OCI-LY1 (cell line): Measurements from ENCODE around the gene STYXL1.
"Not testable (repeated sequence)": the region's sequence is repeated elsewhere in the genome, so short reads cannot be mapped to it uniquely, and the experiment has no call there.

Source experiments
- H2AFZ ChIP-seq: fragments of 200-600 bp; sonication (generic), shearing (Covaris generic); 2 replicates; pipeline ENCODE4 v1.6.0; 2014; ENCODE audit warnings: antibody characterized with exemption, mild to moderate bottlenecking, low read length
- H3F3A ChIP-seq: fragments of 200-600 bp; sonication (generic), shearing (Covaris generic); 2 replicates; pipeline ENCODE4 v1.6.0; 2014; ENCODE audit warnings: mild to moderate bottlenecking, antibody characterized with exemption, low read length, moderate library complexity; ENCODE audit not compliant: insufficient read depth
- H3K27ac ChIP-seq: fragments of 200-600 bp; sonication (generic); 2 replicates; pipeline ENCODE4 v1.5.1; 2014; ENCODE audit warnings: low read length, mixed run types, mild to moderate bottlenecking, low read depth; ENCODE audit not compliant: poor library complexity, severe bottlenecking
- H3K27me3 ChIP-seq: fragments of 200-600 bp; sonication (generic); 2 replicates; pipeline ENCODE4 v1.6.0; 2014; ENCODE audit warnings: antibody characterized with exemption, mild to moderate bottlenecking, low read length, moderate library complexity; ENCODE audit not compliant: insufficient read depth
- H3K36me3 ChIP-seq: fragments of 200-600 bp; sonication (generic); 2 replicates; pipeline ENCODE4 v1.6.1; 2014; ENCODE audit warnings: mild to moderate bottlenecking, antibody characterized with exemption, low read length, moderate library complexity, mixed read lengths; ENCODE audit not compliant: insufficient read depth
- H3K4me1 ChIP-seq: fragments of 200-600 bp; sonication (generic); 2 replicates; pipeline ENCODE4 v1.5.1; 2014; ENCODE audit warnings: mild to moderate bottlenecking, low read length, moderate library complexity; ENCODE audit not compliant: insufficient read depth, severe bottlenecking
- H3K4me2 ChIP-seq: fragments of 200-600 bp; sonication (generic), shearing (Covaris generic); 2 replicates; pipeline ENCODE4 v1.6.1; 2014; ENCODE audit warnings: low read length
- H3K4me3 ChIP-seq: fragments of 200-600 bp; sonication (generic); 2 replicates; pipeline ENCODE4 v1.5.1; 2014; ENCODE audit warnings: low read length, low read depth, mild to moderate bottlenecking, mixed read lengths; ENCODE audit not compliant: poor library complexity, severe bottlenecking
- H3K79me2 ChIP-seq: fragments of 200-600 bp; shearing (Covaris generic); 2 replicates; pipeline ENCODE4 v1.6.1; 2016; ENCODE audit warnings: mixed run types, low read length, mixed read lengths; ENCODE audit not compliant: insufficient read depth
- H3K9ac ChIP-seq: fragments of 200-600 bp; sonication (generic), shearing (Covaris generic); 2 replicates; pipeline ENCODE4 v1.6.1; 2014; ENCODE audit warnings: mild to moderate bottlenecking, low read length, mixed read lengths
- H3K9me2 ChIP-seq: fragments of 200-600 bp; sonication (generic), shearing (Covaris generic); 2 replicates; pipeline ENCODE4 v1.6.1; 2014; ENCODE audit warnings: low read depth, mild to moderate bottlenecking, low read length, mixed read lengths
- H3K9me3 ChIP-seq: fragments of 200-600 bp; shearing (Covaris generic); 2 replicates; pipeline ENCODE4 v1.6.1; 2014; ENCODE audit warnings: low read length, mixed read lengths
- H4K20me1 ChIP-seq: fragments of 200-600 bp; sonication (generic), shearing (Covaris generic); 2 replicates; pipeline ENCODE4 v1.6.0; 2016; ENCODE audit warnings: mild to moderate bottlenecking, low read length; ENCODE audit not compliant: insufficient read depth
- EZH2 ChIP-seq: fragments of 200-600 bp; sonication (generic), shearing (Covaris generic); IDR thresholded peaks from 2 replicates; pipeline ENCODE4 v1.8.0; 2017; ENCODE audit warnings: borderline replicate concordance, mixed run types, mild to moderate bottlenecking, antibody characterized with exemption, low read length, moderate library complexity, mixed read lengths
- TF ChIP-seq, protein P1 (sequence below): fragments of 200-600 bp; sonication (generic), shearing (Covaris generic); IDR thresholded peaks from 2 replicates; pipeline ENCODE4 v1.5.1; 2017; ENCODE audit warnings: mild to moderate bottlenecking, antibody characterized with exemption, low read length, moderate library complexity, mixed read lengths

Gene STYXL1

GRCh38 chr7:76008156-76008687 lies 39.6 kb downstream of the STYXL1 start:
- H3K4me3 ChIP-seq = no peak overlapping the region
- no peak overlapping the region for H2AFZ ChIP-seq
- H3K9me2 ChIP-seq = no peaks in the 10 kb centered on the region
- no peak for TF ChIP-seq EZH2
- TF ChIP-seq, protein P1, sequence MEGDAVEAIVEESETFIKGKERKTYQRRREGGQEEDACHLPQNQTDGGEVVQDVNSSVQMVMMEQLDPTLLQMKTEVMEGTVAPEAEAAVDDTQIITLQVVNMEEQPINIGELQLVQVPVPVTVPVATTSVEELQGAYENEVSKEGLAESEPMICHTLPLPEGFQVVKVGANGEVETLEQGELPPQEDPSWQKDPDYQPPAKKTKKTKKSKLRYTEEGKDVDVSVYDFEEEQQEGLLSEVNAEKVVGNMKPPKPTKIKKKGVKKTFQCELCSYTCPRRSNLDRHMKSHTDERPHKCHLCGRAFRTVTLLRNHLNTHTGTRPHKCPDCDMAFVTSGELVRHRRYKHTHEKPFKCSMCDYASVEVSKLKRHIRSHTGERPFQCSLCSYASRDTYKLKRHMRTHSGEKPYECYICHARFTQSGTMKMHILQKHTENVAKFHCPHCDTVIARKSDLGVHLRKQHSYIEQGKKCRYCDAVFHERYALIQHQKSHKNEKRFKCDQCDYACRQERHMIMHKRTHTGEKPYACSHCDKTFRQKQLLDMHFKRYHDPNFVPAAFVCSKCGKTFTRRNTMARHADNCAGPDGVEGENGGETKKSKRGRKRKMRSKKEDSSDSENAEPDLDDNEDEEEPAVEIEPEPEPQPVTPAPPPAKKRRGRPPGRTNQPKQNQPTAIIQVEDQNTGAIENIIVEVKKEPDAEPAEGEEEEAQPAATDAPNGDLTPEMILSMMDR = no peak
- no peak overlapping the region for H3K27ac ChIP-seq
- no peaks in the 10 kb centered on the region for H3K4me1 ChIP-seq
- H3K9ac ChIP-seq = no peak overlapping the region
- H3K9me3 ChIP-seq = no peaks in the 10 kb centered on the region
- H3K4me2 ChIP-seq = no peak overlapping the region
- no peaks in the 10 kb centered on the region for H4K20me1 ChIP-seq
- H3K36me3 ChIP-seq = peaks cover 20% of the 10 kb centered on the region
- H3K79me2 ChIP-seq = no peaks in the 10 kb centered on the region
- no peaks in the 10 kb centered on the region for H3F3A ChIP-seq
- no peaks in the 10 kb centered on the region for H3K27me3 ChIP-seq

DNA sequence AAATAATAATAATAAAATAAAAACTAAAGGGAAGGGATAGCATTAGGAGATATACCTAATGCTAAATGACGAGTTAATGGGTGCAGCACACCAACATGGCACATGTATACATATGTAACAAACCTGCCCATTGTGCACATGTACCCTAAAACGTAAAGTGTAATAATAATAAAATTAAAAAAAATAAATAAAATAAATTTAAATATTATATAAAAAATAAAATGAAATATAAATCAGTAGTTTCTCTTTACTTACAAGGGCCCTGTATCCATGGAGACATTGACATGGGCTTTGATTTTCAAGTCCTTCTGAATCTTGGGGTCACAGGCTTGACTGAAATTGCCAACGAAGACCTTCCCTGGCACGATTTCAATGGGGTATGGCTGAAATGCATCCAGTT lies 42.8 kb downstream of the STYXL1 start:
- not testable (repeated sequence) for H3K4me3 ChIP-seq, H3K9me2 ChIP-seq, H3K27me3 ChIP-seq, H3K27ac ChIP-seq, H4K20me1 ChIP-seq, H2AFZ ChIP-seq, H3K4me1 ChIP-seq, H3K79me2 ChIP-seq, H3K4me2 ChIP-seq, H3F3A ChIP-seq, H3K9me3 ChIP-seq, H3K9ac ChIP-seq
- H3K36me3 ChIP-seq = peaks cover 31% of the 10 kb centered on the region

- H3K9me2 ChIP-seq = no peaks in the 10 kb centered on the region
- H3K9ac ChIP-seq = no peak overlapping the region
- H3K9me3 ChIP-seq = no peaks in the 10 kb centered on the region
- H3K79me2 ChIP-seq = no peaks in the 10 kb centered on the region
- no peak overlapping the region for H2AFZ ChIP-seq
- no peaks in the 10 kb centered on the region for H4K20me1 ChIP-seq
- H3K36me3 ChIP-seq = peaks cover 35% of the 10 kb centered on the region
- no peak overlapping the region for H3K27ac ChIP-seq
- no peaks in the 10 kb centered on the region for H3K4me1 ChIP-seq
- H3K4me3 ChIP-seq = no peak overlapping the region
- no peaks in the 10 kb centered on the region for H3F3A ChIP-seq
- TF ChIP-seq EZH2 = no peak
- TF ChIP-seq, protein P1 = no peak
- no peaks in the 10 kb centered on the region for H3K27me3 ChIP-seq
- H3K4me2 ChIP-seq = no peak overlapping the region
These were observed 44.4 kb downstream of the STYXL1 start for GRCh38 chr7:76003351-76003750.

GRCh38 chr7:76002822-76003221 lies 45.0 kb downstream of the STYXL1 start:
- Histone ChIP-seq H3K9me2 (no peaks in the 10 kb centered on the region), H3K27me3 (no peaks in the 10 kb centered on the region), H3K79me2 (no peaks in the 10 kb centered on the region), H3K27ac (no peak overlapping the region), H2AFZ (no peak overlapping the region), H3K4me3 (no peak overlapping the region), H3K36me3 (peaks cover 41% of the 10 kb centered on the region), H3F3A (no peaks in the 10 kb centered on the region), H3K4me2 (no peak overlapping the region), H3K9me3 (no peaks in the 10 kb centered on the region), H3K4me1 (no peaks in the 10 kb centered on the region), H4K20me1 (no peaks in the 10 kb centered on the region), H3K9ac (no peak overlapping the region)
- no peak for TF ChIP-seq EZH2
- TF ChIP-seq, protein P1 = no peak
